LoVo (cell line): ENCODE data around the gene ZNF608.

Source experiments
- DNase-seq: peaks from one replicate; pipeline ENCODE4 v3.0.0-alpha.2; 2016; ENCODE audit warnings: low spot score

Gene ZNF608

DNA sequence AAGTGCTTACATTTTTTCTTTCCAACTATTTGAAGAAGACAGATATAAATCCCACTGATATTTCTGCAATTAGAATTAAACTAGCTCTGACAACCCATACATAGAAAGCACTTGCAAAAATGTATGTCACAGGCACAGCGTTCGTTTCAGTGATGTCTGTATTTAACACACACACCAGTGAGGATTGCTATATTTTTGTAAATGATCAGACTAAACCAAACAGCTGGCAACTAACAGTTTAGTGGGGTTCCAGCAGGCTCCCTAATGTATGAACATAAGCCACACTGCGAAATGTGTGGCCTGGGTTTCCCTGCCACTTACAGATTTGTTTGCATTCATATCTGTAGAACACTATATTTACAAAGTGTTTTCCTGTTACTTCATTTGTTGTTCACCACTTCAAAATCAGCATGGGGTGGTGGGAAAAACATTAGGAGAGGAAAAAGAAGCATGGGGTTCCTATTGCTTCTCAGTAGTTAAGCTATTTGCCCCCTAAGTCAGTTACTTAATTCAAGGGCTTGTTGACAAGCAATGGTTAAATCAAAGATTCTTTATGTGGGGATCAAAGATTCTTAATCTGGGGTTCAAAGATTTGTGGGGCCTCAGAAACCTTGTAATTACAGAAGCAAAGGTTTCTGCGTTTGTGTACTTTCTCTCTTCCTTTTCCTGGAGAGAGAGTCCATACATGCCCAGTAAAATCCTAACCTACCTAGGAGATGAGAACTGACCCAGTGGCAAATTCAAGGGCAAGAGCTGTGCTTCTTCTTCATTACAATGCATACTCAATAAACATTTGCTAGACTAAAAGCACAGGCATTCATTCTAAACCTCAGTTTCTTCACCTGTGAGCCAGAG, 27.1 kb downstream of the ZNF608 start:
- DNase-seq = no peak

DNA sequence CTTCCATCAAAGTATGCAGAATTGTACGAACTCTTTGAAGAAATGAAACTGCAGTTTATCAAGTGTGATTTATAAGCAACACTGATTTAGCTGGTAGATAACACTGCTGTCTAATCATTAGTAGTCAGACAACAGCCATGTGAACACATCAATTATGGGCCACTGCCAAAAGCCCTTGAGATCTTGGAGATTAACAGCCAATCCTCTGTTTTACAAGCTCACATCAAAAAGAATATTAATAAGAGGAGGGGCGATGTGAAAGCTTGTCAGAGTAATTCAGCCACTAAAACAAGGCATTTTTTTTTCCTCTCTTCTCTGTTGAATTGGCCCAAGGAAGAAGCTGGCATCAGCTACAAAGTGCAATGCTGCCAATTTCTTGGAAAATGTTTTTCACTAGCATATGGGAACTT, 28.1 kb downstream of the ZNF608 start:
- peak; percentile 56 for DNase-seq

GRCh38 chr5:124716169-124716568, 30.3 kb downstream of the ZNF608 start:
- DNase-seq = no peak

DNA sequence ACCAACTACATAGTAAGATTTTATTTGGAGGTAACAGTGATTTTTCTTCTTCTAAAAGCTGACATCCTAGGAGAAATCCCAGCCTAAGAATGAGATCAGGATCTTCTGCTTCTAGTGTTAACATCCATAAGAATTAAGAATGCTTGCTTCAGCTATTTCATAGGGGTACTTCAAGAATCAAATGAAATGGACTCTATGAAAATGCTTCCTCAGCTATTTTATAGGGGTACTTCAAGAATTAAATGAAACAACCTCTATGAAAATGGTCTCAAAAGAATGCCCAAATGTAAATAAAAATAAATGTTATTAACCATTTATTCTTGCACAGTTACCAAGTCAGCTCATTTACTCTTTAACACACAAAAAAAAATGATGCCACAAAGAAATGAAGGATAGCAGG, 31.5 kb downstream of the ZNF608 start:
- DNase-seq = no peak

DNA sequence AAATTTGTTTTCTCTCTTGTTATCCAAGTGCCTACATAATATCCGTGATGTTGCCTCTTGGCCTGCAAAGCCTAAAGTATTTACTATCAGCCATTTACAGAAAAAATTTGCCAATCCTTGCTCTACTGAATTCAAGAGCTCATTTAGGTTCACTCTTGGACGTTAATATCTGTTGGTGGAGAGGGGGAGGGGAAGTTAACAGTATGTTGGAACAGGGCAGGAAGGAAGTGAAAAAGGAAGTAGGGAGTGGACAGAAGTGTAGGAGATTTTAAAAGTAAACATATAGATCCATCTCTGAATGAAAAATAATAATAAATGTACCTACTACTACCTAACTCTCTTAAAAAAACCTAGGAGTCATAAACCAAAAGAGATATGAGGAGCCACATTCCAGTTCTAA, 32.8 kb downstream of the ZNF608 start:
- no peak for DNase-seq

GRCh38 chr5:124712731-124713305, 33.6 kb downstream of the ZNF608 start:
- no peak for DNase-seq

GRCh38 chr5:124708086-124708485, 38.4 kb downstream of the ZNF608 start:
- DNase-seq = no peak

DNA sequence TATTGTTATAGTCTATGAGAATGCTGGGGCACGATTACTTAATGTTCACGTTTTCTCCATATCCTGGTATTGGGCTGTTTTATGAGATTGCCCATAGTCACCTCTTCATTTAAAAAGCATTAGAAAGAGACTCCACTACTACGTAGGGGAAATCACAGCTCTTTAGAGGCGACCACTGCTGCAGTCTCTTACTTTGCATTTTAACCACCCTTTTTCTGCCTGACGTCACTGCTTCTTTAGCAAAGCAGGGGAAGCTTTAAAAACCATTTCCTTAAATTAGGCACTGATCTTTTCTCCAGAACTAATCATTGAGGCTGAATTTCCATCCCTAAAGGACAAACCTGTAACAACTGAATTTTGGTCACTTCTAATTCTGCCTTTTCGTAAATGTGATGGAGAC, 38.9 kb downstream of the ZNF608 start:
- no peak for DNase-seq

- no peak for DNase-seq
Observed at GRCh38 chr5:124706729-124707361, 39.6 kb downstream of the ZNF608 start.

DNA sequence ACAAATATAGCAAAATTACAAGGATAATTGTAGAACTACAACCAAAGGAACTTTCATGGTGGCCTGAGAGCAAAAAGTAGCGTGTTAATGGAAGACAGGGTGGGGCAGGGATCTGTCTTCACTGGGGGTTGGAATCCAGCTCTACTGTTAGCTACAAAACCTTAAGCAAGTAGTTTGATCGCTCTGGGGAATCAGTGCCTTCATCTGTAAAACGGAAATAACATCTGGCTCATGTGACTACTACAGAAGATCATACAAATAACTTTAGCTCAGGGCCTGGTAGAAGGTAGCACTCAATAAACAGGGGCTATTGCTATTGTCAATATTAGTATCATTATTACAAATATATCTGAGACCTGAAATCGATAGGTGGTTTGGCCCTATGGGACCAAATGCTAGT, 40.4 kb downstream of the ZNF608 start:
- no peak for DNase-seq

GRCh38 chr5:124705577-124705976, 40.9 kb downstream of the ZNF608 start:
- no peak for DNase-seq

DNA sequence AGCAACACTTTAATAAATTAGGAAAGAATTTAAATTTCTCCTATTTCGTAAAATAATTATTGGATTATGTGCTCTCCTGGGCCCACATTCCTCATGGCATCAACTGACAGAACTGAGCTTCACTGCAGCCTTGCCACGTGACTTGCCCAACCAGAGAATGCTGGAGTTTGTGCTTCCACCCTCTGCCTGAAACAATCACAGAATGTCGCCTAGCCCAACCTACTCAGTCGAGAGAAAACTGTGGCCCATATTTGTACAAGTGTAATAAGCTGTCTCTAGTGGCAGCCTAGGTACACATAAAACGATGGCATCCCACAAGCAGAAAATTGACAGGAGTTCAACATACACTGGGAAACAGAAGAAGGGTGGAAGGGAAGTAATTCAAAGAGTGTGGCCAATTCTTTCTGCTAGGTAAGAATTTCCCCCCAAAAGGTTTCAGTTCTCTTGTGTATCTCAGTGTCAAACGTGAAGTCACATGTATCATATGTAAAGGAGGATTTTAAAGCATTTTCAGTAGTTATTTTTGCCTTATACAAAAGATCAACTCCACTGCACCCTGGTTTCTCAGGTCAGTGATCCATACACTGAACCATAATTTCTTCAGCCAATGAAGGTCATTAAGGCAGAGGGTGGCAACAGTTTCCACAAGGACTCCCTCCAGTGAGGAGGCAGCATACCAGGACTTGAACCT, 41.7 kb downstream of the ZNF608 start:
- DNase-seq = no peak

DNA sequence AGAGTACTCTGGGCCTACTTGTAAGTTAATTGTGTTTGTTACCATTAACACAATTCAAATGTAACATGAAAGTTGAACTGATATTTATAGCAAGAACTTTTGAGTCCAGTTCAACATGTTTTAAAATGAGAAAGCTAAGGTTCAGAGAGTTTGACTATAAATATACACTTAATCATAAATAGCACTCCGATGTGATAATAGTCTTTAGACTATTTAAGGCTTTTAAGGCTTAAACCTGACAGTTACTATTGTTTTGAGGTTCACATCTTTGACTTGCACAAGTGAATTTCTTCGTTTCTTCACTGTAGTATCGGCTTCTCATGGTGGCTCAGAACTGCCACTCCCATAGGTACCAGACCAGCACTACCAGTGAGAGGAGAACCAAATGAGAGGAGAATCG, 42.4 kb downstream of the ZNF608 start:
- DNase-seq = no peak

GRCh38 chr5:124702525-124702924, 43.9 kb downstream of the ZNF608 start:
- DNase-seq = peak; percentile 25

- DNase-seq = no peak
Observed at GRCh38 chr5:124701873-124702425, 44.5 kb downstream of the ZNF608 start.

DNA sequence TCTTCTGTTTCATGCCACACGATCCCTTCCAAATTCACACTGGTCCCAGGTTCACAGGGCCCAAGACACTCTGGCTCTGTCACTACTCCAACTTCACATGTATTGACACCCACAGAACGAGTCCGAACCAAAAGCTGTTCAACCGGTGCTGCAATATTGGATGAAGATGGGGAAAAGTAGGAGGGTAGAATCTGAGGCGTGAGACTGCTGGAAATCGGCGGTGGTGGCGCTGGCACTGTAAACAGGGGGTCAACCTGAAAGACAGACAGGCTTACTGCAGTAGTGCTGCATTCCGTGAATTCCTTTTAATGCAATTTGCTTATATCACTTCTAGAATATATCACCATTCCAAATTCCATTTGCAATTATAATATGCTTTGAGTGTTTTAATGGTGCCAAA, 45.4 kb downstream of the ZNF608 start:
- no peak for DNase-seq

- DNase-seq = no peak
Observed at GRCh38 chr5:124700333-124700732, 46.1 kb downstream of the ZNF608 start.

DNA sequence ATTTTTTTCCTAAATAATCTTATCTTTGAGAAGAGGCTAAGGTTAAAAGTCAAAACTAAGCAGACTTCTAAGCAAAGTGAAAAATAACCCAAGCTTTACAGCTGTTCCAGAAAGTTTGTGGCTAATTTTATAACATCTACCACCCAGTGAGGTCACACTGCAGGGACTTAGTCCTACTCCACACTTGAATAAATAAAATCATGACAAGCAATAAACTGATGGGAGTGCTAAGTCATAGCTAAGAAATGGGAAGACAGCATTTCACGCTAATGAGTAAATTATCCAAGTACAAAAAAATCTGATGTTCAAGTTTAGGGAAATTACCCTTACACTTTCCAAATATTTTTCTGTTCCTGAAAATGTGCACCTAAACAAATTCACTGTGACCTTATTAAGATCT, 47.7 kb downstream of the ZNF608 start:
- no peak for DNase-seq

DNA sequence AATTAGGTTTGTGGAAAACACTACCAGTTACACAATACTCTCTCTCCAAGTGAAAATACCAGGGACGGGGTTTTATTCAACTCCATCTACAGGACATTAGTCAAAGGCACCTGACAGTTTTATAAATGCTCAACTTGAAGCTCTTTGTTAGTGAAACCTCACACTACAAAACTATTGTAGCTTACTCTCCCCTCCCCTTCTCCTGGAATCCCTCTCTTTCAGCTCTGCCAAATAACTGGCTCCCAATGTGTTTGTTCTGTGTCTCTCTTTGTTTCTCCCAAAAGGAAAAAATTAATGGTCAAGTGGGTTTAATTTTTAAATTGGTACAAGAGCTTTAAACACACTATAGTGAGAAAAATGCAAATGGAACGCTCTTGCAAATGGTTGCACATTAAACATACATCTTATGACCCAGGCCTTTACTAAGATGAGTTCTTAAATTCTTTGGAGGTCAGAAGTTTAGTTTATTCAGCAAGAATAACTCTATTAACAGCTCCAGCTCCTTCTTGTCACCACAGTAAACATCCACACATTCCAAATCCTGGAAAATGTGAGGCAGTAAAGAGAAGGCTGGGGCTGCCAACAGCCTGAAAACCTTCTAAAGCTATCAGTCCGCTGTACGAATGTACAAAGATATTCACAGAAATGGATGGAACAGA, 48.4 kb downstream of the ZNF608 start:
- DNase-seq = no peak

- no peak for DNase-seq
Observed at GRCh38 chr5:124697501-124697900, 48.9 kb downstream of the ZNF608 start.

DNA sequence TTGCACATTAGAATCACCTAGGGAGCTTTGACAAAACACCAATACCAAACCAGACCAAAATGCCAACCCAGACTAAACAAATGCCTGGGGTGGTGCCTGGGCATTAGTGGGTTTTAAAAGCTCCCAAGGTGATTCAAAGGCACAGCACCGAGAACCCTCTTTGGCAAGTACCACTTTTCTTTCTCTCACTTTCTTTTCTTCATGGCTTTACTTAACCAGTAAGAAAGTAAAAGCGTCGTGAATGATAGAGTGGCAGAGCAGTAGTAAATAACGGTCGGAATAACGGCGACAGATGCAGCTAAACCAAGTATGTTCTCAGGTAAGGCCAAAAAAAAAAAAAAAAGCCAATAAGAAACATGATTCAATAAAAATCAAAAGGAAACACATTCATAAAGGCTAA, 49.5 kb downstream of the ZNF608 start:
- no peak for DNase-seq
